ENCODE measurements around the gene EIF5B.

The EIF5B gene

DNA sequence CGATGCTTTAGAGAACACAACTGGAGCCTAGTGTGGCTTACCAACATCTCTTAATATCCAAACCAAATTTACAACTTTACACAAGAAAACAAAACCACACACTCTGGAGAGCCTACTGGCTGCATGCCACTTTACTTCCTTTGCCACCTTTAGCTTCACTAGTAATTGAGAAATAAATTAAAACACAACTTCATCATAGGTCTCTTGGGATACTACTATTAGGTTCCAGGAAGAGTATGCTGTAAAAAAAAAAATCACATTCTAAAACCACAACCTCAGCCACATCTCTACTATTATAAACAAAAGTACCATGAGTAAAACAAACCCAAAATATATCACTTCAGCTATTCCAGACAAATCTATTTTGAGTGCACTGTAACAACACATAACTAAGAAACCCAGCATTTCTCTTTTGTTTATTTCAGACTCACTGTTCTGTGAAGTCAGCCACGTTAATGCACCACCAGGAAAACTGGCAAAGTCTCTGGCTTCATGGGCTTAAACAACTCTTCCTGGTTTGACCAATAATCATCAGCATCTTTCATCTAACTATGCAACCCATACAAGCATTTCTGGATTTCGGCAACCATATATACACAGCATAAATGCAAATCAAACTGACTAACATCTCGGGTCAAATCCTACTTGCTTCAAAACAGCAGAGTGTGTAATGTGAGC lies 93.6 kb downstream of the EIF5B start:
- TF ChIP-seq RAD21 (IDR thresholded peaks at IDR 0.05; ENCODE audit: low read depth) (no peak), EGR1 (IDR thresholded peaks at IDR 0.05) (no peak), NFIC (IDR thresholded peaks at IDR 0.05) (no peak), FOXM1 (IDR thresholded peaks at IDR 0.05; ENCODE audit: borderline replicate concordance, low read depth) (no peak), YY1 (IDR thresholded peaks at IDR 0.05; ENCODE audit: low read depth) (no peak), TCF12 (IDR thresholded peaks at IDR 0.05; ENCODE audit: low read depth) (no peak), CEBPB (IDR thresholded peaks at IDR 0.05) (no peak), ZBTB7A (IDR thresholded peaks at IDR 0.05; ENCODE audit: low read depth) (no peak), CREB1 (IDR thresholded peaks at IDR 0.05; ENCODE audit: low read depth) (no peak), TAF1 (IDR thresholded peaks at IDR 0.05; ENCODE audit: low read depth) (no peak), TEAD4 (IDR thresholded peaks at IDR 0.05) (no peak), EP300 (IDR thresholded peaks at IDR 0.05; ENCODE audit: borderline replicate concordance) (no peak)
- TF ChIP-seq, protein P1, sequence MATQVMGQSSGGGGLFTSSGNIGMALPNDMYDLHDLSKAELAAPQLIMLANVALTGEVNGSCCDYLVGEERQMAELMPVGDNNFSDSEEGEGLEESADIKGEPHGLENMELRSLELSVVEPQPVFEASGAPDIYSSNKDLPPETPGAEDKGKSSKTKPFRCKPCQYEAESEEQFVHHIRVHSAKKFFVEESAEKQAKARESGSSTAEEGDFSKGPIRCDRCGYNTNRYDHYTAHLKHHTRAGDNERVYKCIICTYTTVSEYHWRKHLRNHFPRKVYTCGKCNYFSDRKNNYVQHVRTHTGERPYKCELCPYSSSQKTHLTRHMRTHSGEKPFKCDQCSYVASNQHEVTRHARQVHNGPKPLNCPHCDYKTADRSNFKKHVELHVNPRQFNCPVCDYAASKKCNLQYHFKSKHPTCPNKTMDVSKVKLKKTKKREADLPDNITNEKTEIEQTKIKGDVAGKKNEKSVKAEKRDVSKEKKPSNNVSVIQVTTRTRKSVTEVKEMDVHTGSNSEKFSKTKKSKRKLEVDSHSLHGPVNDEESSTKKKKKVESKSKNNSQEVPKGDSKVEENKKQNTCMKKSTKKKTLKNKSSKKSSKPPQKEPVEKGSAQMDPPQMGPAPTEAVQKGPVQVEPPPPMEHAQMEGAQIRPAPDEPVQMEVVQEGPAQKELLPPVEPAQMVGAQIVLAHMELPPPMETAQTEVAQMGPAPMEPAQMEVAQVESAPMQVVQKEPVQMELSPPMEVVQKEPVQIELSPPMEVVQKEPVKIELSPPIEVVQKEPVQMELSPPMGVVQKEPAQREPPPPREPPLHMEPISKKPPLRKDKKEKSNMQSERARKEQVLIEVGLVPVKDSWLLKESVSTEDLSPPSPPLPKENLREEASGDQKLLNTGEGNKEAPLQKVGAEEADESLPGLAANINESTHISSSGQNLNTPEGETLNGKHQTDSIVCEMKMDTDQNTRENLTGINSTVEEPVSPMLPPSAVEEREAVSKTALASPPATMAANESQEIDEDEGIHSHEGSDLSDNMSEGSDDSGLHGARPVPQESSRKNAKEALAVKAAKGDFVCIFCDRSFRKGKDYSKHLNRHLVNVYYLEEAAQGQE (IDR thresholded peaks at IDR 0.05; ENCODE audit: low read depth), result no peak
- TF ChIP-seq, protein P2, sequence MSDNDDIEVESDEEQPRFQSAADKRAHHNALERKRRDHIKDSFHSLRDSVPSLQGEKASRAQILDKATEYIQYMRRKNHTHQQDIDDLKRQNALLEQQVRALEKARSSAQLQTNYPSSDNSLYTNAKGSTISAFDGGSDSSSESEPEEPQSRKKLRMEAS (IDR thresholded peaks at IDR 0.05), result no peak
- TF ChIP-seq, protein P3, sequence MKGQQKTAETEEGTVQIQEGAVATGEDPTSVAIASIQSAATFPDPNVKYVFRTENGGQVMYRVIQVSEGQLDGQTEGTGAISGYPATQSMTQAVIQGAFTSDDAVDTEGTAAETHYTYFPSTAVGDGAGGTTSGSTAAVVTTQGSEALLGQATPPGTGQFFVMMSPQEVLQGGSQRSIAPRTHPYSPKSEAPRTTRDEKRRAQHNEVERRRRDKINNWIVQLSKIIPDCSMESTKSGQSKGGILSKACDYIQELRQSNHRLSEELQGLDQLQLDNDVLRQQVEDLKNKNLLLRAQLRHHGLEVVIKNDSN (IDR thresholded peaks at IDR 0.05), result no peak

DNA sequence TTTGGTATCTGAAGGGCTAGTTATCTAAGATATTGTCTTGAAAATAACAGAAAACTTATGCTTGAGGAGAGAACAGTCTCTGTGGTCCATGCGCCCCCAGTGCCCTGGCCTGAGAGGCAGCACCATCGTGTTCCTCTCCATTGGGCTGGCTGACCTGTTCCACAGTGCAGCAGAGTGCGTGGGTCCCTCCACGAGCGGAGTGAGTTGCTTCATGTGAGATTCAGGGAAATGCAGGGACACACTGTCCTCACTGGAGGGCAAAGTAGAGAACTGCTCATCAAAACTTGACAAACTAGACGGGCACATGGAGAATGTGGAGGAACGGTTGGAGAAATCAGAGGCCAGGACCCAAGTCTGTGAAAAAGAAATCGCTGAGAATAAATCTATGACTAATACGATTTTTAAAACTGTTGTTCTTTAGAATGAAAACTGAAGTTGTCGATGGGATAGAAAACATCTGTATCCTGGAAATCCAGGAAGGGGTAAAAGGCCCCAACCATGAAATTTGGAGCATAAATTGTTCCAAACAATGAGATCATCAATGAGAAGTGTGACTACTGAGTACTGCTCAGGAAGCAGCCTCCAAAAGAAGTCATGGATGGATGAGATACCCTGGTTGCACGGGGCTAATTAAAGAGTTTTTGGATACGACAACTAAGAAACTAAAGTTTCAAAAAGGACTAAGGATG lies 94.5 kb downstream of the EIF5B start:
- no peak for TF ChIP-seq CREB1 (IDR thresholded peaks at IDR 0.05; ENCODE audit: low read depth)
- TF ChIP-seq CEBPB (IDR thresholded peaks at IDR 0.05), result no peak

DNA sequence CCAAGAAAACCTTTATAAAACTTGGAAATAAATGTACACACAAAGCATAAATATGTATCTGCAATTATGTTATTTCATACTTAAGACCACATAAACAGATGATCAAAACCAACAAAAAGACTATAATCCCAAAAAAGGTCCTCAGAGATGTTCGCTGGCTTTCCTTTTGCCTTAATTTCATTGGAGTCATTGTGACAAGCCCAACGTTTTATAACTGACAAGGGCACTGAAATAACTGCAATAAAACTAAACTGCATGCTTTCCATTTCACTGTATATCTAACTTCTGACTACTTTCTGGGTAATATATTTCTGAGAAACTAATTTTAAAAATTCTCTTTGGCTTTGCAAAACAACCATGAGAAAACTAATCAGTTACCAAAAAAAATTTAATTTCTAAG lies 96.2 kb downstream of the EIF5B start:
- TF ChIP-seq, protein P2 (IDR thresholded peaks at IDR 0.05), result no peak

DNA sequence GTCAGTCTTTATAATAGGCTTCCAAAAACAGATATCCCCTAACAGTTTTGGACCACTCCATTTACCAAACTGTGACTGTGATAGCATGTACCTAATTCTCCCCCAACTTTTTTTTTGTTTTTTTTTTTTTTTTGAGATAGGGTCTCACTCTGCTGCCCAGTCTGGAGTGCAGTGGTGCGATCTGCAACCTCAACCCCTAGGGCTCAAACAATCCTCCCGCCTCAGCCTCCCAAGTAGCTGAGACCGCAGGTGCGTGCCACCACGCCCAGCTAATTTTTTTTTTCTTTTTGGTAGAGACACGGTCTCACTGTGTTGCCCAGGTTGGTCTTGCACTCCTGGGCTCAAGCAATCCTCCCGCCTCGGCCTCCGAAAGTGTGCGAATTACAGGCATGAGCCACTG lies 99.7 kb downstream of the EIF5B start:
- TF ChIP-seq, protein P2 (IDR thresholded peaks at IDR 0.05), result no peak
- TF ChIP-seq TAF1 (IDR thresholded peaks at IDR 0.05; ENCODE audit: low read depth) (no peak), FOXM1 (IDR thresholded peaks at IDR 0.05; ENCODE audit: borderline replicate concordance, low read depth) (no peak)

DNA sequence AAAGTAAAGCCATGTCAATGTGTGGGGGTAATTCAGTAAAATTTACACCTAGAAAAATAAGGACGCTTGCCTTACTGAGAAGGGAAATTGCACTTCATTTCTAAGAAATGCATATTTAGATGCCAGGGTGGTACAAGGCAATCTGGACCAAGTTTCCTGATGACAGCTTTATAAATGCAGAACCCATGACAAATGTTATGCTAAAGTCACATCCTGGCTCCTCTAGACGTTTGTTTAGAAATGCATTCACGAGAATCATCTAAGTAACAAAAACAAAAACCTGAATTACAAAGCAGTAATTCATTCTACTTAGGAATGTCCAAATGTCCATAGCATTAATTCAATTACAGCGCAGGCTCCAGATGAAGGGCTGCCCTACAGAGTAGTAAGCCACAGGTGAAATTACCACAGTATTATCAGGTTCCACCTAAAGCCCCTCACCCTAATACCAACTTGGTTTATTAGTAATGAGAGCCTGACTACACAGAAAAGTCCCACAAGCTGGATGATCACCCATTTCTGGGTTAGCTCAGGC lies 102.8 kb downstream of the EIF5B start:
- TF ChIP-seq CEBPB (IDR thresholded peaks at IDR 0.05) (no peak), CREB1 (IDR thresholded peaks at IDR 0.05; ENCODE audit: low read depth) (no peak), EGR1 (IDR thresholded peaks at IDR 0.05) (no peak), YY1 (IDR thresholded peaks at IDR 0.05; ENCODE audit: low read depth) (no peak), NFIC (IDR thresholded peaks at IDR 0.05) (no peak), RAD21 (IDR thresholded peaks at IDR 0.05; ENCODE audit: low read depth) (no peak), FOXM1 (IDR thresholded peaks at IDR 0.05; ENCODE audit: borderline replicate concordance, low read depth) (no peak), TCF12 (IDR thresholded peaks at IDR 0.05; ENCODE audit: low read depth) (no peak), EP300 (IDR thresholded peaks at IDR 0.05; ENCODE audit: borderline replicate concordance) (no peak), TEAD4 (IDR thresholded peaks at IDR 0.05) (no peak), ZBTB7A (IDR thresholded peaks at IDR 0.05; ENCODE audit: low read depth) (no peak), TAF1 (IDR thresholded peaks at IDR 0.05; ENCODE audit: low read depth) (no peak)
- TF ChIP-seq, protein P1 (IDR thresholded peaks at IDR 0.05; ENCODE audit: low read depth), result no peak
- TF ChIP-seq, protein P3 (IDR thresholded peaks at IDR 0.05), result no peak
- TF ChIP-seq, protein P2 (IDR thresholded peaks at IDR 0.05), result no peak

Data from Ishikawa (cell line).